ENCODE measurements around the gene LBHD1.

Gene LBHD1

DNA sequence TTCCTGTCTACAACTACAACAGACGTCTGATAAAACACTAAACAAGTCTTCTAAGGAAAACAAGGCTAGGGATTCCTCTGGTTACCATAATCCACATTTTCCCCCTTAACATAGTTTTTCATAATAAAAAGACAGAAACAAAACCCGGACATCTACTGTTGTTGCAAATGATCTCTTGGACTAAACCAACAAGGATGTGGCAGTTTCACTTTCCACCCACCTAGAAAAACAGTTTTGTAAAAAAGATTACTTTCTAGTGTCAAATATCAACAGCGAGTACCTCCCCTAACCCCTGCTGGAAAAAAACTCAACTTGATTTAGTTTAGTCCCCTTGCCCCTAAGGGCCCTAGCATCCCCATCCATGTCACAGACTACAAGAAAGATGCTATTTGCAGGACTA lies 40.8 kb upstream of the LBHD1 start:
- in situ Hi-C loops (cut with MboI; ENCODE audit: low sequenced_read_pairs, unreplicated experiment) = no loop called here

DNA sequence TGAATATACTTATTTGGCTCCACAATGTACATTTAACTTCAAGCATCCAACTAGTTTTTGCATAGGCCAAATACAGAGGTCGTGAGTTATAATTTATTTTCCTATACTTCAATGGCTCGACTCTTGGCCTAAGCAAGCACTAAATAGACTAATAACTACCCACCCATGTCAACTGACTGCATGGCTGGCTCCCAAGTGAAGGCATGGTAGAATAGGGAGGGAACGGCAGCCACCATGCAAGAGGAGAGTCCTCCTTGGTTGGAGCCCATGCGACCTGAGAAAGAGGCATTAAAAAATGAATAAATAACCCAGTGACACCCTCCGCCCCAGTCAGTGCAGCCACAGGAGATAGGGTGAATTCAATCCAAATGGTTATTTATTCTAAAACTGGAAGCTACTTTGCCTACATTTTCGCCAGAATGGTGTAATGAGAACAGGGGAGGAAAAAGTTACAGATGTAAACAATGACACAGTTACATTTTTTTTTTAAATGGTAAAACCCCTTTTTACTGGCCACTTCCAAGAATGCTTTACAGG lies 40.3 kb upstream of the LBHD1 start:
- TF ChIP-seq, protein P1, sequence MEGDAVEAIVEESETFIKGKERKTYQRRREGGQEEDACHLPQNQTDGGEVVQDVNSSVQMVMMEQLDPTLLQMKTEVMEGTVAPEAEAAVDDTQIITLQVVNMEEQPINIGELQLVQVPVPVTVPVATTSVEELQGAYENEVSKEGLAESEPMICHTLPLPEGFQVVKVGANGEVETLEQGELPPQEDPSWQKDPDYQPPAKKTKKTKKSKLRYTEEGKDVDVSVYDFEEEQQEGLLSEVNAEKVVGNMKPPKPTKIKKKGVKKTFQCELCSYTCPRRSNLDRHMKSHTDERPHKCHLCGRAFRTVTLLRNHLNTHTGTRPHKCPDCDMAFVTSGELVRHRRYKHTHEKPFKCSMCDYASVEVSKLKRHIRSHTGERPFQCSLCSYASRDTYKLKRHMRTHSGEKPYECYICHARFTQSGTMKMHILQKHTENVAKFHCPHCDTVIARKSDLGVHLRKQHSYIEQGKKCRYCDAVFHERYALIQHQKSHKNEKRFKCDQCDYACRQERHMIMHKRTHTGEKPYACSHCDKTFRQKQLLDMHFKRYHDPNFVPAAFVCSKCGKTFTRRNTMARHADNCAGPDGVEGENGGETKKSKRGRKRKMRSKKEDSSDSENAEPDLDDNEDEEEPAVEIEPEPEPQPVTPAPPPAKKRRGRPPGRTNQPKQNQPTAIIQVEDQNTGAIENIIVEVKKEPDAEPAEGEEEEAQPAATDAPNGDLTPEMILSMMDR (IDR thresholded peaks at IDR 0.05; ENCODE audit: borderline replicate concordance, control extremely low read depth, extremely low read depth, insufficient read depth, missing control alignments) = no peak
- in situ Hi-C loops (cut with MboI; ENCODE audit: low sequenced_read_pairs, unreplicated experiment) = no loop called here
- DNase-seq (ENCODE audit: low spot score) = no peak

More for the DNA sequence above, 40.8 kb upstream of the LBHD1 start:
- TF ChIP-seq, protein P1 (IDR thresholded peaks at IDR 0.05; ENCODE audit: borderline replicate concordance, control extremely low read depth, extremely low read depth, insufficient read depth, missing control alignments) = no peak
- no peak for DNase-seq (ENCODE audit: low spot score)

DNA sequence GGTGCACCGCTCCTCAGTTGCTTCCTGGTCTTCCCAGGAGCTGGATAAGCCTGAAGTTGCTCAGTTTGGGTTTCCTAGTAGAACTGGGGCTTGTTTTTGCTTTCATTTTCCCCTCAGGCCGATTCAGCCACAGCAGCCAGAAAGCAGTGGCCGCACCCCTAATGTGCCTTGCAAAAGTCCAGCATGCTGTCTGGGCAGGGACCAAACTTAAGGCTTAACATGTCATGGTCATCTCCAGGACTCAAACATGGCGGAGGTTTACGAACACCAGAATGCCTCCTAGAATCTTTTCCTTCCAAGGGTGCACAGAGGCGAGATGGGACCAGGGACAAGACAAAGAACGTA lies 37.9 kb upstream of the LBHD1 start:
- no peak for DNase-seq (ENCODE audit: low spot score)
- TF ChIP-seq, protein P1 (IDR thresholded peaks at IDR 0.05; ENCODE audit: borderline replicate concordance, control extremely low read depth, extremely low read depth, insufficient read depth, missing control alignments) = no peak
- in situ Hi-C loops (cut with MboI; ENCODE audit: low sequenced_read_pairs, unreplicated experiment) = no loop called here

DNA sequence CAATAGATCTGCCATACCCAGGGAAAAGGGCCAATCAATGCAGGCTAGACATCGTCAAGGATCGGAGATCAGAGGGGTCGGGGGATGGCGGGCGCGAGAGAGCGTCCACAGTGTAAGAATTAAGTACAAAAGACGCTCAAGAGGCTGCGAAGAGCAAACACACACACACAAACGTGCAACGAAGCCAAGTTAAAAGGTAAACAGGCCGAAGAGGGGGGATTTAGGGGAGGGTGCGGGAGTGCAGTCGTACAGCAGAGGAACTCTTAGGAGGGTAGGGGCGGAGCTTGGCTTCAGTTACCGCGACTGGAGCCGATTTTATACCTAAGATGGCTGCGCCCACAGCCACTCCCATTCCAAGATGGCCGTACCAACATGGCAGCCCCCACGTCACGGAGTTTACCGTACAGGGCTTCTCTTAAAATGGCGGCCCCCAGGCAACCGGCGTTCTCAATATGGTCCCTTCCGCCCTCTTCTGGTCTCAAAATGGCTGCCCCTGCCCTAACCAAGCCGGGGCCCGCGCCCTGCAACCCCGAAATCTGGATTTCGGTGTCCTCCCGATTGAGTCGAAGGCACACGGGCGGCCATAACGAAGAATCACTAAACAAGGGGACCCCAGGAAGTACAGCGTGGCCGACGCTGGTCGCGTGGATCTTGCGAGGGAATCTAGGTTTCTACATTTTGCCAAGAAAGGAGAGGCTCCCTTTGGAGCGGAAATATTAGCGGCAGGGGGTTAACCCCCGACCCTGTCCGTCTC lies 37.4 kb upstream of the LBHD1 start:
- in situ Hi-C loops (cut with MboI; ENCODE audit: low sequenced_read_pairs, unreplicated experiment) = no loop called here
- TF ChIP-seq, protein P1 (IDR thresholded peaks at IDR 0.05; ENCODE audit: borderline replicate concordance, control extremely low read depth, extremely low read depth, insufficient read depth, missing control alignments) = no peak
- DNase-seq (ENCODE audit: low spot score) = peak; percentile 93

DNA sequence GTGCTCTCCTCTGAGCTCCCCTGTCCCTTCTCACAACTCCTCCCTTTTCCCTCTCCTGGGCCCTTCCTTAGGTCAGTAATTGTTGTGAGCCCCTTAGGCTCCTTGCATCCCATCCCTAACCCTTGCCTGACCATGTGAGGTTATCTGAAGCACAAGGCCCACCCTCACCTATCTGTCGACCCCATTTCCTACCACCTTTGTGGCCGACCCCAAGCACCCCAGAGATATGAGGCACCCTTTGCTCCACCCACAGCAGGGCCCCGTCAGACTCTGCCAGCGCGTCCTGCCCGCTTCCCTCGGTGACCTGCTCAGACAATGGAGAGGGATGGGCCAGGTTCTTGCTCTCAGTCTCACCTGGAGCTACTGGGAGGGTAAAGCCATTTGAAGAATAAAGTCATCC lies 36.7 kb upstream of the LBHD1 start:
- TF ChIP-seq, protein P1 (IDR thresholded peaks at IDR 0.05; ENCODE audit: borderline replicate concordance, control extremely low read depth, extremely low read depth, insufficient read depth, missing control alignments) = no peak
- in situ Hi-C loops (cut with MboI; ENCODE audit: low sequenced_read_pairs, unreplicated experiment) = no loop called here
- no peak for DNase-seq (ENCODE audit: low spot score)

DNA sequence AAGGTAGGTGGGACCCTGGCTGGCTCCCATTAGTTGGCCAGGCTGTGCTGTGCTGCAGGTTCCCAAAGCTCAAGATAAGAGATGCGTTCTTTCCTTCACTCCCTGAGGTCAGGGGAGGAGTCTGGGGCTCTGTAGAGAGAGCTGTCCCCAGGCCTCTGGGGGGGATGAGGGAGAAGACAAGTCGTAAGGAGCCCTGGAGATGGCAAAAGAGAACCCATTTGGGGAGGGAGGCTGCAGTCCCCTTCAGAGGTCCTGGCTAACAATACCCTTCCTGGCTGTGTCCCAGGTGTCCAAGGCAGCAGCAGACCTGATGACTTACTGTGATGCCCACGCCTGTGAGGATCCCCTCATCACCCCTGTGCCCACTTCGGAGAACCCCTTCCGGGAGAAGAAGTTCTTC lies 36.3 kb upstream of the LBHD1 start:
- in situ Hi-C loops (cut with MboI; ENCODE audit: low sequenced_read_pairs, unreplicated experiment) = no loop called here
- DNase-seq (ENCODE audit: low spot score) = no peak

More for the DNA sequence above, 36.3 kb upstream of the LBHD1 start:
- TF ChIP-seq, protein P1 (IDR thresholded peaks at IDR 0.05; ENCODE audit: borderline replicate concordance, control extremely low read depth, extremely low read depth, insufficient read depth, missing control alignments) = no peak
